ENCODE results near the gene CYSRT1. TPM values are rescaled to one million over a fixed set of nuclear protein-coding genes. Genes with fewer than 3 reads are reported as not detected.

Gene CYSRT1
- total and polyA plus RNA-seq, 7 experiments from 2014 or later = 0.45 to 0.63 (median 0.49) TPM; not detected in 3

DNA sequence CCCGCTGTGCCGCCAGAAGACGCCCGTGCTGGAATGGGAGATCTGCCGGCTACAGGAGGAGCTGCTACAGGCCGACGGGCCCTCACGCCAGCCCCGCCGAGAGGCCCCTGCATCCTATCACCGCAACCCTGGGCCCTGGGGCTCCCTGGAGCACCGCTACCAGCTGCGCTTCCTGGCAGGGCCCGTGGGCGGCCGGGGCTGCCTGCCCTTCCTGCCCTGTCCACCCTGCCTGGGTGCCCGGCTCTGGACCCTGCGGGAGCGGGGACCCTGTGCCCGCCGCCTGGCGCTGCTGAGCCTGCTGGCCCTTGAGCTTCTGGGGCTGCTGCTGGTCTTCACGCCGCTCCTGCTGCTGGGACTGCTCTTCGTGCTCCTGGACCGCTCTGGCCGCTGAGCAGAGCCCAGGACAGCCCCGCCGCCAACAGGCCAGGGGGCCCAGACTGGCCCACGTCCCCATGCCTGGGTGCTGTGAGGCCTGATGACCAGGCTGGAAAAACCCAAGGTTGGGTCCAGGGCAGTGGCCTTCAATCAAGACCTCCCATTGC is 6.7 kb upstream of the CYSRT1 start:
- Histone ChIP-seq H3K27me3 (ENCODE audit: control insufficient read depth in 2 of 2, insufficient read depth in 2 of 2, low read length in 2 of 2) (no peaks in the 10 kb centered on the region), H3K27ac (ENCODE audit: low read depth, low read length) (no peak overlapping the region), H3K9me3 (ENCODE audit: control insufficient read depth in 2 of 3, low read length in 3 of 3) (no peaks in the 10 kb centered on the region), H3K36me3 (ENCODE audit: control insufficient read depth in 2 of 3, insufficient read depth in 3 of 3, low read length in 3 of 3) (peaks cover 0 to 28% (median 0%) of the 10 kb centered on the region in 3 experiments), H3K4me1 (ENCODE audit: control insufficient read depth in 2 of 2, insufficient read depth in 2 of 2, low read length in 2 of 2) (peaks cover 0 to 5% of the 10 kb centered on the region in 2 donors), H3K4me3 (ENCODE audit: low read length) (no peak overlapping the region)
- Mint-ChIP-seq H3K27ac (no peak overlapping the region), H3K4me3 (no peak overlapping the region), H3K9me3 (no peaks in the 10 kb centered on the region), H3K4me1 (peaks cover 0 to 5% (median 0%) of the 10 kb centered on the region in 7 donors), H3K27me3 (no peaks in the 10 kb centered on the region), H3K36me3 (no peaks in the 10 kb centered on the region)
- ChIA-PET CTCF (no interaction called here), POLR2A (interaction anchor here (1.3 kb wide), 1 partner anchor 24 kb away, joined by 3 read pairs; no protein-coding TSS in a partner anchor)
- DNase-seq (no peak), ATAC-seq (no peak)
- intact Hi-C loops (cut with micrococcal nuclease) = no loop called here

DNA sequence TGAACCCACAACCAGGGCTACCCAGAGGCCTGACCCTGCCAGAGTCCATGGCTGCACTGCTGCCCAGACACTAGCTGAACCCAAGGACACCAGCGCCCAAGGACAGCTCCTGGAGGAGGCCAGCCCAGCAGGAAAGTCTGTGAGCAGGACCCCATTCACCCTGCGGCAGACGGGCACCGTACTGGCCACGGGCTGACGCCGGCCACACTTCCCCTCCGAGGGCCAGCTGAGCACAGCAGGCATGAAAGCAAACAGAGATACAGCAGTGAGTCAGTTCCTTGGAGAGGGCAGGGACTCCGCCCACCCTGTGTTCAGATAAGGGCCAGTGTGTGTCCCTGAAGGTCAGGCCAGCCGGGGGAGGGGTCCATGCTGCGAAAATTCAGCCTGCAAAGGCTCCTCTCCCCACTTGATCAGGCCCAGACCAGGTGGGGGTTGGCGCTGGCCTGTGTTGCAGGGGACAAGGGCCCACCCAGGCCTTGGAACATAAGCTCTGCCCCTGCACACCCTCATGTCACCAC is 6.2 kb upstream of the CYSRT1 start:
- no peak overlapping the region for H3K4me3 ChIP-seq (ENCODE audit: low read length)
- H3K27ac ChIP-seq (ENCODE audit: low read depth, low read length) = no peak overlapping the region
- no peak overlapping the region for H3K27ac Mint-ChIP-seq
- no peaks in the 10 kb centered on the region for H3K36me3 Mint-ChIP-seq
- no peaks in the 10 kb centered on the region for H3K9me3 Mint-ChIP-seq
- ATAC-seq (no peak), DNase-seq (no peak)
- H3K4me1 ChIP-seq (ENCODE audit: control insufficient read depth in 2 of 2, insufficient read depth in 2 of 2, low read length in 2 of 2) = peaks cover 1 to 5% of the 10 kb centered on the region in 2 donors
- no peaks in the 10 kb centered on the region for H3K27me3 Mint-ChIP-seq
- peaks cover 0 to 5% (median 0%) of the 10 kb centered on the region in 7 donors for H3K4me1 Mint-ChIP-seq
- H3K36me3 ChIP-seq (ENCODE audit: control insufficient read depth in 2 of 3, insufficient read depth in 3 of 3, low read length in 3 of 3) = peaks cover 0 to 28% (median 0%) of the 10 kb centered on the region in 3 experiments
- ChIA-PET POLR2A (interaction anchor here (1.3 kb wide), 1 partner anchor 24 kb away, joined by 3 read pairs; no protein-coding TSS in a partner anchor), CTCF (interaction anchor here (0.9 kb wide), 1 partner anchor 18 kb away, joined by 6 read pairs; no protein-coding TSS in a partner anchor)
- no peaks in the 10 kb centered on the region for H3K9me3 ChIP-seq (ENCODE audit: control insufficient read depth in 2 of 3, low read length in 3 of 3)
- no peak overlapping the region for H3K4me3 Mint-ChIP-seq
- intact Hi-C loops (cut with micrococcal nuclease) = no loop called here
- no peaks in the 10 kb centered on the region for H3K27me3 ChIP-seq (ENCODE audit: control insufficient read depth in 2 of 2, insufficient read depth in 2 of 2, low read length in 2 of 2)

DNA sequence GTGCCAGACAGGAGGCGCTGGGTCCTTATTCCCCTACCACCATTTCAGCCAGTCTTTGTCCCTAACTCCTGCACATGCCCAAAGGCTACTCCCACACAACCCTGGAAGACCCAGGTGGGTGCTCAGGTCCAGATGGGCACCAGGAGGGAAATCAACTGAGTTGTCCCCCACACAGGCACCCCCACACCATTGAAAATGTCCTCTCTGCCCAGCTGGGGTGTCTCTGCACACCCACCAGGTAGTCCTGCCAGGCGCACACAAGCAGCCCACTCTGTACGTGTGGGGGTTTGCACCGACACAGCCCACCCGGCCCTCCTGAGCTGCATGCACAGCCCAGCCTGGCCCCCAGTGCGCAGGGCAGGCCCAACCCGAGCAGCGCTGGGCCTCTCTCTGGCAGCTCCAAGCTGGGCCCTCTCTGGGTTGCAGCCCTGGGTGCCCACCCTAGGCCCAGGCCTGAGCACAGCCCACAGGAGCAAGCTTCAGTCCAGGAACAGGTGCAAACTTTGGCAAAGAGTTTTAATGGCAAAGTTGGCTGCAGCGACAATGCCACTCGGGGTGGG is 5.1 kb upstream of the CYSRT1 start:
- H3K4me3 ChIP-seq (ENCODE audit: low read length) = no peak overlapping the region
- CTCF ChIA-PET = no interaction called here
- ATAC-seq = no peak
- H3K36me3 ChIP-seq (ENCODE audit: control insufficient read depth in 2 of 3, insufficient read depth in 3 of 3, low read length in 3 of 3) = peaks cover 0 to 18% (median 0%) of the 10 kb centered on the region in 3 experiments
- peak overlapping the region in 1 of 9 donors; percentile 62 for H3K27ac Mint-ChIP-seq
- POLR2A ChIA-PET = interaction anchor here (1.2 to 1.3 kb wide), 2 partner anchors 15 to 31 kb away, joined by 3 to 6 read pairs; partner anchors contain the start of genes NDOR1 and TMEM203
- H3K4me1 Mint-ChIP-seq = peaks cover 0 to 8% (median 2%) of the 10 kb centered on the region in 7 donors
- intact Hi-C loops (cut with micrococcal nuclease) = loop anchor here in 1 of 2 donors (5.0 to 10.0 kb wide), 2 partner anchors 275 to 673 kb away; partner anchors contain the start of genes C8G, FBXW5 and NOTCH1
- no peak for DNase-seq
- H3K27me3 Mint-ChIP-seq = no peaks in the 10 kb centered on the region
- no peaks in the 10 kb centered on the region for H3K9me3 ChIP-seq (ENCODE audit: control insufficient read depth in 2 of 3, low read length in 3 of 3)
- peak overlapping the region in 4 of 10 donors; percentile 18 to 25 (median 20) for H3K4me3 Mint-ChIP-seq
- peaks cover 5% of the 10 kb centered on the region in 2 donors for H3K4me1 ChIP-seq (ENCODE audit: control insufficient read depth in 2 of 2, insufficient read depth in 2 of 2, low read length in 2 of 2)
- no peaks in the 10 kb centered on the region for H3K27me3 ChIP-seq (ENCODE audit: control insufficient read depth in 2 of 2, insufficient read depth in 2 of 2, low read length in 2 of 2)
- H3K27ac ChIP-seq (ENCODE audit: low read depth, low read length) = no peak overlapping the region
- H3K9me3 Mint-ChIP-seq = no peaks in the 10 kb centered on the region
- no peaks in the 10 kb centered on the region for H3K36me3 Mint-ChIP-seq

DNA sequence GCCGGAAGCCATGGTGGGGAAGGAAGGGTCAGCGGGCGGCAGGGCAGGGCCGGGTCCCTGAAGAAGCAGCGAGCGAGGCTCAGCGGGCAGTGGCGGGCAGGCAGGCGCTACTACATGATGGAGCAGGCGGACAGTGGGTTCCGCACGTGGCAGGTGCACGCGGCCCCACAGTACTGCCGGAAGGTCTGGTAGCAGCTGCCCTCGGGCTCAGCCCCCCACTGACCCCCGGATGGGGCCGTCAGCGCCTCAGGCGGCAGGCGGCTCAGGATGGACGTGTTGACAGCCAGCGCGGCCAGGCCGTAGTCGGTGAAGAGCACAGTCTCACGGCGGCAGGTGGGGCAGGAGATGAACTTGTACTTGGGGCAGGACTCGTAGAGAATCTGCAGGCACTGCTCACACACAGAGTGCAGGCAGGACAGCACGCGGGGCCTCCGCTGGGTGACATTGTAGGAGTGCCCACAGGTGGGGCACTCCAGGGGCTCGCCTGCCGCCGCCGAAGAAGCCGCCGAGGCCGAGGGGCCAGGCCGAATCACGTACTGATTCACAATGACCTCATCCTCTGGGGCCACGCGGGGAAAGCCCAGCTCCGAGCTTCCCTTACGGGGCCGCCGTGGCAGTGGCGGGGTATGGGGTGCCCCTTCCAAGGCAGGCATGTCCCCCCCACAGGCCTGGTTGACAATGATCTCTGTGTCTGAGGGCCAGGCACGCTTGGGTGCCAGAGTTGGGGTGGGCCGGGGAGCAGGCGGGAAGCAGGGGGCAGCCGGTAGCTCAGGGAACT is 4.5 kb upstream of the CYSRT1 start:
- H3K9me3 ChIP-seq (ENCODE audit: control insufficient read depth in 2 of 3, low read length in 3 of 3) = no peaks in the 10 kb centered on the region
- no peaks in the 10 kb centered on the region for H3K27me3 ChIP-seq (ENCODE audit: control insufficient read depth in 2 of 2, insufficient read depth in 2 of 2, low read length in 2 of 2)
- H3K4me3 ChIP-seq (ENCODE audit: low read length) = no peak overlapping the region
- ATAC-seq (no peak), DNase-seq (no peak)
- H3K36me3 Mint-ChIP-seq = no peaks in the 10 kb centered on the region
- peaks cover 5% of the 10 kb centered on the region in 2 donors for H3K4me1 ChIP-seq (ENCODE audit: control insufficient read depth in 2 of 2, insufficient read depth in 2 of 2, low read length in 2 of 2)
- ChIA-PET CTCF (interaction anchor here (0.6 kb wide), 1 partner anchor 196 kb away, joined by 3 read pairs; no protein-coding TSS in a partner anchor), POLR2A (interaction anchor here (1.2 to 4.9 kb wide), 3 partner anchors 15 to 32 kb away, joined by 3 to 42 read pairs (median 6); partner anchors contain the start of genes NDOR1 and TMEM203)
- H3K27ac Mint-ChIP-seq = peak overlapping the region in 1 of 9 donors; percentile 62
- H3K36me3 ChIP-seq (ENCODE audit: control insufficient read depth in 2 of 3, insufficient read depth in 3 of 3, low read length in 3 of 3) = peaks cover 0 to 12% (median 0%) of the 10 kb centered on the region in 3 experiments
- no peak overlapping the region for H3K27ac ChIP-seq (ENCODE audit: low read depth, low read length)
- H3K4me1 Mint-ChIP-seq = peaks cover 0 to 11% (median 2%) of the 10 kb centered on the region in 7 donors
- H3K4me3 Mint-ChIP-seq = peak overlapping the region in 5 of 10 donors; percentile 20 to 66 (median 41)
- H3K27me3 Mint-ChIP-seq = no peaks in the 10 kb centered on the region
- intact Hi-C loops (cut with micrococcal nuclease) = loop anchor here in 1 of 2 donors (5.0 to 10.0 kb wide), 2 partner anchors 276 to 673 kb away; partner anchors contain the start of genes C8G, FBXW5 and NOTCH1
- no peaks in the 10 kb centered on the region for H3K9me3 Mint-ChIP-seq

DNA sequence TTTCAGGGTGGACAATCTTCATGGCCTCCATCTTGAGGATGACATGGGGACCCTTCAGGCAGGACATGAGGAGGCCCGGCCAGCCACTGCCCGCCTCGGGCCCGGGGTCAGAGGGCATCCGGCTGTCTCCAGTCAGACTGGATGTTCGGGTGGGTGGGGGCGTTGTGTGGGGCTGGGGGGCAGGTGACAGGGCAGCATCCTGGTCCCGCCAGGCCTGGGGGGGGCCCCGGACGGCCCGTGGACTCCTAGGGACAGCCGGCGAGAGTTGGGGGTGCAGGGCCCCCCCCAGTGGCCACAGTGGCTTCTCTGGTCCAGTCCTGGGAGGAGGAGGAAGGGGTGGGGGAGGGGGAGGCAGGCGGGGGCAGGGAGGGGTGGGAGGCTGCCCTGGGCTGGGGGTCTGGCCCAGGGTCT is 3.9 kb upstream of the CYSRT1 start:
- ATAC-seq (no peak), DNase-seq (no peak)
- H3K27ac ChIP-seq (ENCODE audit: low read depth, low read length) = no peak overlapping the region
- Mint-ChIP-seq H3K4me3 (peak overlapping the region in 4 of 10 donors; percentile 38 to 66 (median 48)), H3K36me3 (no peaks in the 10 kb centered on the region), H3K27ac (no peak overlapping the region), H3K4me1 (peaks cover 0 to 11% (median 2%) of the 10 kb centered on the region in 7 donors), H3K27me3 (no peaks in the 10 kb centered on the region), H3K9me3 (no peaks in the 10 kb centered on the region)
- intact Hi-C loops (cut with micrococcal nuclease) = loop anchor here in 1 of 2 donors (5.0 to 10.0 kb wide), 2 partner anchors 276 to 674 kb away; partner anchors contain the start of genes C8G, FBXW5 and NOTCH1
- H3K4me3 ChIP-seq (ENCODE audit: low read length) = no peak overlapping the region
- peaks cover 0 to 6% (median 0%) of the 10 kb centered on the region in 3 experiments for H3K36me3 ChIP-seq (ENCODE audit: control insufficient read depth in 2 of 3, insufficient read depth in 3 of 3, low read length in 3 of 3)
- H3K4me1 ChIP-seq (ENCODE audit: control insufficient read depth in 2 of 2, insufficient read depth in 2 of 2, low read length in 2 of 2) = peaks cover 5% of the 10 kb centered on the region in 2 donors
- CTCF ChIA-PET = interaction anchor here (0.6 kb wide), 1 partner anchor 196 kb away, joined by 3 read pairs; no protein-coding TSS in a partner anchor
- POLR2A ChIA-PET = interaction anchor here (0.9 to 4.9 kb wide), 2 partner anchors 15 to 20 kb away, joined by 3 to 42 read pairs; partner anchors contain the start of genes NDOR1, TMEM203 and TUBB4B
- H3K27me3 ChIP-seq (ENCODE audit: control insufficient read depth in 2 of 2, insufficient read depth in 2 of 2, low read length in 2 of 2) = no peaks in the 10 kb centered on the region
- H3K9me3 ChIP-seq (ENCODE audit: control insufficient read depth in 2 of 3, low read length in 3 of 3) = no peaks in the 10 kb centered on the region

All from naive thymus-derived CD4-positive, alpha-beta T cell (primary cell).